GM21529 (cell line): Measurements from ENCODE around the gene CASTOR1.
A peak's percentile ranks its signal among the peaks of the same experiment; 100 is the strongest.

Source experiments
- ATAC-seq: cut with Tn5 transposase; IDR thresholded peaks from one replicate; pipeline ENCODE4 v1.9.1; 2021; ENCODE audit not compliant: unreplicated experiment

CASTOR1 gene

GRCh38 chr22:30301995-30302809 is 12.9 kb upstream of the CASTOR1 start:
- no peak for ATAC-seq

- no peak for ATAC-seq
Observed at GRCh38 chr22:30299322-30299721, 10.0 kb upstream of the CASTOR1 start.

GRCh38 chr22:30297991-30298701 is 8.8 kb upstream of the CASTOR1 start:
- no peak for ATAC-seq

GRCh38 chr22:30297276-30297990 is 8.1 kb upstream of the CASTOR1 start:
- ATAC-seq, result no peak

- ATAC-seq, result no peak
Observed at GRCh38 chr22:30296833-30297232, 7.5 kb upstream of the CASTOR1 start.

GRCh38 chr22:30296324-30296723 is 7.0 kb upstream of the CASTOR1 start:
- ATAC-seq, result no peak

GRCh38 chr22:30295576-30295975 is 6.3 kb upstream of the CASTOR1 start:
- ATAC-seq, result no peak

- no peak for ATAC-seq
Observed at GRCh38 chr22:30294830-30295229, 5.5 kb upstream of the CASTOR1 start.

GRCh38 chr22:30294066-30294465 is 4.8 kb upstream of the CASTOR1 start:
- ATAC-seq, result no peak

- no peak for ATAC-seq
Observed at GRCh38 chr22:30293026-30293425, 3.7 kb upstream of the CASTOR1 start.

GRCh38 chr22:30292069-30292970 is 3.0 kb upstream of the CASTOR1 start:
- ATAC-seq, result no peak

GRCh38 chr22:30291058-30291892 is 2.0 kb upstream of the CASTOR1 start:
- no peak for ATAC-seq

GRCh38 chr22:30290342-30291057 is 1.2 kb upstream of the CASTOR1 start:
- no peak for ATAC-seq

GRCh38 chr22:30289980-30290313 is 642 bp upstream of the CASTOR1 start:
- peak; percentile 21 for ATAC-seq

GRCh38 chr22:30288419-30289140 is 725 bp downstream of the CASTOR1 start:
- ATAC-seq, result no peak

- ATAC-seq, result peak; percentile 24
Observed at GRCh38 chr22:30287648-30288418, 1.5 kb downstream of the CASTOR1 start.

GRCh38 chr22:30286813-30287647 is 2.3 kb downstream of the CASTOR1 start:
- no peak for ATAC-seq
